ENCODE data around the gene MUC2.

The MUC2 gene

GRCh38 chr11:1072116-1072820 is 2.4 kb upstream of the MUC2 start:
- TF ChIP-seq, protein P1, sequence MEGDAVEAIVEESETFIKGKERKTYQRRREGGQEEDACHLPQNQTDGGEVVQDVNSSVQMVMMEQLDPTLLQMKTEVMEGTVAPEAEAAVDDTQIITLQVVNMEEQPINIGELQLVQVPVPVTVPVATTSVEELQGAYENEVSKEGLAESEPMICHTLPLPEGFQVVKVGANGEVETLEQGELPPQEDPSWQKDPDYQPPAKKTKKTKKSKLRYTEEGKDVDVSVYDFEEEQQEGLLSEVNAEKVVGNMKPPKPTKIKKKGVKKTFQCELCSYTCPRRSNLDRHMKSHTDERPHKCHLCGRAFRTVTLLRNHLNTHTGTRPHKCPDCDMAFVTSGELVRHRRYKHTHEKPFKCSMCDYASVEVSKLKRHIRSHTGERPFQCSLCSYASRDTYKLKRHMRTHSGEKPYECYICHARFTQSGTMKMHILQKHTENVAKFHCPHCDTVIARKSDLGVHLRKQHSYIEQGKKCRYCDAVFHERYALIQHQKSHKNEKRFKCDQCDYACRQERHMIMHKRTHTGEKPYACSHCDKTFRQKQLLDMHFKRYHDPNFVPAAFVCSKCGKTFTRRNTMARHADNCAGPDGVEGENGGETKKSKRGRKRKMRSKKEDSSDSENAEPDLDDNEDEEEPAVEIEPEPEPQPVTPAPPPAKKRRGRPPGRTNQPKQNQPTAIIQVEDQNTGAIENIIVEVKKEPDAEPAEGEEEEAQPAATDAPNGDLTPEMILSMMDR (IDR thresholded peaks at IDR 0.05; ENCODE audit: low read depth, low read length): no peak
- DNase-seq (ENCODE audit: low read depth in 2 of 2): peak; percentile 75 to 79
- no peak overlapping the region for H3K4me3 ChIP-seq (replicated peaks in 1 of 2; ENCODE audit: low read depth in 2 of 2, low read length in 2 of 2)

- TF ChIP-seq, protein P1 (IDR thresholded peaks at IDR 0.05; ENCODE audit: low read depth, low read length): no peak
- H3K4me3 ChIP-seq (replicated peaks in 1 of 2; ENCODE audit: low read depth in 2 of 2, low read length in 2 of 2): no peak overlapping the region
- no peak for DNase-seq (ENCODE audit: low read depth in 2 of 2)
Observed at GRCh38 chr11:1072821-1073231, 1.8 kb upstream of the MUC2 start.

DNA sequence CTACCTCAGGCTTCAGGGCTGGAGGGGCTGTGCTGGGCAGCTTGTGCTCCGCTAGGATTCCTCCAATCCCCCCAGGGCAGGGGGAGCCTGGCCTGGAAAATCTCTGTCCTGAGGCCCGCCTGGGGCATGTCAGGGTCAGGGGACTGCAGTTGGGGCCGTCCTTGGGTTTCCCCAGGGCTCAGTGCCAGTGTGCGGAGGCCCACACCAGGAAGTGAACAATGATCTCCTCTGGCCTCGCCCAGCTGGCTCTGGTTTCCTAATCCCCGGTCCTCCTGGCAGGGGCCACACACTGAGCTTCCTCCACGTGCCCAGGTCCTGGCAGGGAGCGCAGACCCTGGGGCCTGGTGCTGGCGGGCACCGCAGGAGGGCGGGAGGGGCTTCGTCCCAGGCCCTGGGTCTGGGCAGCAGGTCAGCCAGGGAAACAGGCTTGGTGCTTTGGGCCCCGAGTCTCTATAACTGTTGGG is 1.4 kb upstream of the MUC2 start:
- peak; percentile 76 to 85 for DNase-seq (ENCODE audit: low read depth in 2 of 2)

GRCh38 chr11:1073851-1074243 is 827 bp upstream of the MUC2 start:
- DNase-seq (ENCODE audit: low read depth in 2 of 2): no peak

More for the DNA sequence above, 1.4 kb upstream of the MUC2 start:
- TF ChIP-seq, protein P1 (IDR thresholded peaks at IDR 0.05; ENCODE audit: low read depth, low read length): no peak
- H3K4me3 ChIP-seq (replicated peaks in 1 of 2; ENCODE audit: low read depth in 2 of 2, low read length in 2 of 2): no peak overlapping the region

GRCh38 chr11:1075341-1075911 is 752 bp downstream of the MUC2 start:
- H3K4me3 ChIP-seq (replicated peaks in 1 of 2; ENCODE audit: low read depth in 2 of 2, low read length in 2 of 2): no peak overlapping the region
- TF ChIP-seq, protein P1 (IDR thresholded peaks at IDR 0.05; ENCODE audit: low read depth, low read length): no peak
- no peak for DNase-seq (ENCODE audit: low read depth in 2 of 2)

More at GRCh38 chr11:1073851-1074243, 827 bp upstream of the MUC2 start:
- no peak overlapping the region for H3K4me3 ChIP-seq (replicated peaks in 1 of 2; ENCODE audit: low read depth in 2 of 2, low read length in 2 of 2)
- TF ChIP-seq, protein P1 (IDR thresholded peaks at IDR 0.05; ENCODE audit: low read depth, low read length): no peak

GRCh38 chr11:1076061-1076665 is 1.5 kb downstream of the MUC2 start:
- no peak overlapping the region for H3K4me3 ChIP-seq (replicated peaks in 1 of 2; ENCODE audit: low read depth in 2 of 2, low read length in 2 of 2)
- DNase-seq (ENCODE audit: low read depth in 2 of 2): no peak
- TF ChIP-seq, protein P1 (IDR thresholded peaks at IDR 0.05; ENCODE audit: low read depth, low read length): no peak

Data from cardiac fibroblast (primary cell).